HepG2 (cell line): ENCODE results near the gene ZNF493. TPM values are rescaled to one million over a fixed set of nuclear protein-coding genes. Genes with fewer than 3 reads are reported as not detected.

ENCODE experiments used
- ATAC-seq: fragments of 200-7000 bp; cut with Tn5 transposase; 3 replicates; pipeline ENCODE4 v1.9.1; 2020; ENCODE audit warnings: mild to moderate bottlenecking, moderate library complexity
- BruUV-seq: library from RNA; stranded (reverse); fragments of 400-500 nt; replicated peaks from 2 replicates; lab custom pipeline; 2021; lab: Mats Ljungman, UMichigan
- CTCF ChIA-PET: fragments of 300-600 bp; formaldehyde crosslinking; extraction: SDS; loops from one replicate; lab custom pipeline; 2021; ENCODE audit warnings: low total read pairs, inconsistent platforms, low intra/inter-chr PET ratio; lab: Yijun Ruan, JAX
- POLR2A ChIA-PET: fragments of 350-600 bp; sonication (Branson Sonifier 250); formaldehyde crosslinking; loops from one replicate; lab custom pipeline; 2020; ENCODE audit warnings: antibody characterized with exemption, inconsistent platforms; lab: Yijun Ruan, JAX
- DNase-seq: peaks from one replicate; pipeline ENCODE4 v3.0.0-alpha.2; 2015; ENCODE audit warnings: low spot score
- FAIRE-seq: peaks from 3 replicates; lab custom pipeline; 2011; peaks lifted over from hg19 to GRCh38; lab: Jason Lieb, UNC
- H2AFZ ChIP-seq: one replicate; pipeline ENCODE4 v1.6.1; 2011; ENCODE audit warnings: low read length, inconsistent platforms
- H3K27ac ChIP-seq: fragments of 300-600 bp; 3 replicates; pipeline ENCODE4 v1.8.0; 2011; ENCODE audit warnings: mixed run types, mild to moderate bottlenecking, mixed read lengths, low read length, inconsistent platforms; ENCODE audit not compliant: insufficient read depth; ENCODE audit errors: extremely low read length
- H3K27me3 ChIP-seq, 2 experiments: fragments of 200-600 bp in 1 of 2; 2 replicates in 1 of 2; 3 replicates in 1 of 2; pipeline versions ENCODE4 v1.6.0 to v1.8.0; 2011; ENCODE audit warnings: low read length in 2 of 2, mild to moderate bottlenecking in 2 of 2, moderate library complexity in 2 of 2, inconsistent platforms in 1 of 2; ENCODE audit not compliant: insufficient read depth in 2 of 2, control insufficient read depth in 1 of 2
- H3K36me3 ChIP-seq, 2 experiments: fragments of 200-600 bp in 1 of 2; replicated peaks in 1 of 2; 2 replicates in 1 of 2; 3 replicates in 1 of 2; pipeline versions ENCODE4 v1.5.1 to v1.8.0; 2011; ENCODE audit warnings: low read length in 2 of 2, inconsistent platforms in 1 of 2; ENCODE audit not compliant: insufficient read depth in 2 of 2, control insufficient read depth in 1 of 2
- H3K4me1 ChIP-seq: 2 replicates; pipeline ENCODE4 v1.5.1; 2012; ENCODE audit warnings: low read length, inconsistent platforms; ENCODE audit not compliant: insufficient read depth
- H3K4me2 ChIP-seq: 2 replicates; pipeline ENCODE4 v1.6.0; 2011; ENCODE audit warnings: low read depth, low read length, inconsistent platforms
- H3K4me3 ChIP-seq, 3 experiments: fragments of 200-600 bp in 1 of 3; sonication (generic), shearing (Covaris generic) in 1 of 3; replicated peaks in 1 of 3; 2 replicates each; pipeline ENCODE4 v1.5.1; 2011 to 2016; ENCODE audit warnings: low read length in 3 of 3, inconsistent platforms in 2 of 3, low read depth in 2 of 3, mild to moderate bottlenecking in 2 of 3, control low read depth in 1 of 3, mixed read lengths in 1 of 3; ENCODE audit not compliant: insufficient read depth in 1 of 3
- H3K79me2 ChIP-seq: one replicate; pipeline ENCODE4 v1.6.1; 2011; ENCODE audit warnings: low read length, inconsistent platforms; ENCODE audit not compliant: insufficient read depth
- H3K9ac ChIP-seq: 2 replicates; pipeline ENCODE4 v1.6.0; 2011; ENCODE audit warnings: mild to moderate bottlenecking, low read depth, low read length, inconsistent platforms; ENCODE audit not compliant: insufficient read depth
- H3K9me3 ChIP-seq: 2 replicates; pipeline ENCODE4 v1.5.1; 2012; ENCODE audit warnings: mild to moderate bottlenecking, low read length
- H4K20me1 ChIP-seq: 2 replicates; pipeline ENCODE4 v1.6.0; 2011; ENCODE audit warnings: inconsistent platforms, mild to moderate bottlenecking, low read length, moderate library complexity; ENCODE audit not compliant: insufficient read depth
- CCAR2 ChIP-seq: fragments of 200-400 bp; formaldehyde crosslinking; optimal IDR thresholded peaks from 2 replicates; pipeline ENCODE3; 2018; ENCODE audit warnings: low read depth, mild to moderate bottlenecking, low read length, moderate library complexity
- CEBPG ChIP-seq: IDR thresholded peaks from 2 replicates; pipeline ENCODE4 v1.6.1; 2016
- GLI4 ChIP-seq: sonication (generic); formaldehyde crosslinking; IDR thresholded peaks from 2 replicates; pipeline ENCODE4 v1.5.1; 2020; ENCODE audit warnings: missing genetic modification reagents, mild to moderate bottlenecking, moderate library complexity, borderline replicate concordance
- HOXA9 ChIP-seq: sonication (generic); formaldehyde crosslinking; IDR thresholded peaks from 2 replicates; pipeline ENCODE4 v1.8.1; 2022; ENCODE audit warnings: missing genetic modification reagents, mild to moderate bottlenecking, moderate library complexity, borderline replicate concordance
- KLF15 ChIP-seq: sonication (generic); formaldehyde crosslinking; IDR thresholded peaks from 2 replicates; pipeline ENCODE4 v1.8.1; 2023; ENCODE audit warnings: borderline replicate concordance, mild to moderate bottlenecking, inconsistent platforms, missing genetic modification reagents, mixed read lengths
- MEIS1 ChIP-seq: sonication (generic); formaldehyde crosslinking; IDR thresholded peaks from 2 replicates; pipeline ENCODE4 v1.9.0; 2021; ENCODE audit warnings: mild to moderate bottlenecking, missing genetic modification reagents, moderate library complexity, borderline replicate concordance
- NCOR1 ChIP-seq: fragments of 200-600 bp; sonication (generic); IDR thresholded peaks from 2 replicates; pipeline ENCODE4 v1.7.0; 2017; ENCODE audit warnings: antibody characterized with exemption, low read length, borderline replicate concordance
- NFKB2 ChIP-seq: sonication (generic); formaldehyde crosslinking; IDR thresholded peaks from 2 replicates; pipeline ENCODE4 v1.4.0; 2020; ENCODE audit warnings: missing genetic modification reagents, borderline replicate concordance
- PHB2 ChIP-seq: fragments of 450-650 bp; IDR thresholded peaks from 2 replicates; pipeline ENCODE4 v1.6.1; 2018; ENCODE audit not compliant: partially characterized antibody
- PRPF4 ChIP-seq: fragments of 200-400 bp; formaldehyde crosslinking; IDR thresholded peaks from 2 replicates; pipeline ENCODE4 v1.6.1; 2016; ENCODE audit warnings: low read length, low read depth; ENCODE audit not compliant: poor library complexity, severe bottlenecking
- SATB2 ChIP-seq: sonication (generic); formaldehyde crosslinking; IDR thresholded peaks from 2 replicates; pipeline ENCODE4 v1.5.0; 2020; ENCODE audit warnings: missing genetic modification reagents
- SP2 ChIP-seq: sonication (generic); formaldehyde crosslinking; IDR thresholded peaks from 2 replicates; pipeline ENCODE4 v1.5.1; 2020; ENCODE audit warnings: mild to moderate bottlenecking, missing genetic modification reagents
- ZNF143 ChIP-seq: sonication (generic); formaldehyde crosslinking; IDR thresholded peaks from 2 replicates; pipeline ENCODE4 v1.4.0; 2020; ENCODE audit warnings: missing genetic modification reagents
- ZNF543 ChIP-seq: sonication (generic); formaldehyde crosslinking; IDR thresholded peaks from 2 replicates; pipeline ENCODE4 v1.4.0; 2020; ENCODE audit warnings: mild to moderate bottlenecking, missing genetic modification reagents
- ZNF788 ChIP-seq: sonication (generic); formaldehyde crosslinking; IDR thresholded peaks from 2 replicates; pipeline ENCODE4 v1.5.0; 2020; ENCODE audit warnings: mild to moderate bottlenecking, missing genetic modification reagents, borderline replicate concordance
- WGBS: methylation state at CpG from one replicate; pipeline ENCODE4 v1.1.6; 2017; ENCODE audit warnings: low lambda C conversion rate; 5-methylcytosine and 5-hydroxymethylcytosine counted together
- in situ Hi-C: cut with HindIII; loops from 2 replicates; pipeline ENCODE4 v1.10.0; 2017; ENCODE audit warnings: low pct_unique_long_range_greater_than_20kb; ENCODE audit not compliant: extremely low pct_ligation_motif_present
- intact Hi-C: fragments of 100-400 bp; cut with micrococcal nuclease; formaldehyde crosslinking; loops from one replicate; pipeline ENCODE4 v1.10.0; 2022; ENCODE audit not compliant: unreplicated experiment
- polyA plus RNA-seq, 8 experiments: library from polyadenylated mRNA; depleted of rRNA in 3 of 8; stranded (reverse) in 7 of 8; unstranded in 1 of 8; fragments of >200 nt; fragmentation: Illumina TruSeq in 4 of 8; extraction: Trizol in 4 of 8; gene quantifications; 2 replicates each; pipeline versions ENCODE4 v1.2.1 to v1.2.3, GENCODE V29; 2011 to 2016; ENCODE audit warnings: low read depth in 4 of 8, missing spikeins in 1 of 8, mixed read lengths in 1 of 8; ENCODE audit not compliant: insufficient read depth in 1 of 8
- total RNA-seq, 5 experiments: library from RNA; depleted of rRNA; stranded (reverse); fragments of >200 nt; fragmentation: Illumina TruSeq; extraction: Trizol; gene quantifications; 2 replicates each; pipeline ENCODE4 v1.2.3, GENCODE V29; 2016; ENCODE audit warnings: low read depth in 1 of 5
- TF ChIP-seq, protein P1 (sequence below): sonication (generic); formaldehyde crosslinking; IDR thresholded peaks from 2 replicates; pipeline ENCODE4 v1.9.0; 2021; ENCODE audit warnings: missing genetic modification reagents, borderline replicate concordance
- TF ChIP-seq, protein P2 (sequence below): sonication (generic); formaldehyde crosslinking; IDR thresholded peaks from 2 replicates; pipeline ENCODE4 v1.4.0; 2020; ENCODE audit warnings: low read depth, mild to moderate bottlenecking, missing genetic modification reagents
- TF ChIP-seq, protein P3 (sequence below): sonication (generic); formaldehyde crosslinking; IDR thresholded peaks from 2 replicates; pipeline ENCODE4 v1.5.0; 2020; ENCODE audit warnings: mild to moderate bottlenecking, missing genetic modification reagents

The ZNF493 gene
- total and polyA plus RNA-seq, 2 of the 13 experiments (the other 11 are each of a cell fraction or from before 2014, with no cell fraction given): 6.8 to 9.0 TPM

DNA sequence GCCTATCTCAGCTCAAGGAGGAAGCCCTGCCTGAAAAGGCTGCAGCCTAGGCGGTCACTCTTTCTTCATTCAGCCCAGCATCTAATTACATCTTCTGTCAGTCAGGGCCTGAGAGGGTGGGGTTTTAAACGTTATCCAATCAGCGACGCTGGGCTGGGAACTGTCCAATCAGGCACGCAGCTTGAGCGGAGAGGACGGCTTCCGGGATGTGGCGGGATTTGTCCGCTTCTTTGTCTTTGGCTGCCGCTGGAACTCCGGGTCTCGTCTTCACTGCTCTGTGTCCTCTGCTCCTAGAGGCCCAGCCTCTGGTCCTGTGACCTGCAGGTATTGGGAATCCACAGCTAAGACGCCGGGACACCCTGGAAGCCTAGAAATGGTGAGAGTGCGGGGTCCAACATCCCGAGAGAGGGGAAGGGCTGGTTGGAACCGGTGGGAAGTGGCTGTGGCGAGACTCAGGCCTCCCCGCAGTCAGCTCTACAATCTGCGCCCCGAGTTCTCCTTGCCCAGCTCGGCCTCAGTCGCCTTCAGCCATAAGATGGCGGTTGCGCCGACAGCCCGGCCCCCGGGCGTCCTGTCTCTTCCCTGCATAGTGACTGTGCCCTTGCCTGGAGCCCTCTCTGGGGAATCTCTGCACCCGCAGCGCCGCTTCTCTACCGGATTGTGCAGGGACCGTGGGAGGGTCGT, 38.0 kb upstream of the ZNF493 start, which contains the start of gene ZNF738 (continued):
- TF ChIP-seq KLF15 (CRISPR knock-in tag) (no peak), ZNF788 (CRISPR knock-in tag) (no peak)
- TF ChIP-seq, all 625 proteins: peak for 30

DNA sequence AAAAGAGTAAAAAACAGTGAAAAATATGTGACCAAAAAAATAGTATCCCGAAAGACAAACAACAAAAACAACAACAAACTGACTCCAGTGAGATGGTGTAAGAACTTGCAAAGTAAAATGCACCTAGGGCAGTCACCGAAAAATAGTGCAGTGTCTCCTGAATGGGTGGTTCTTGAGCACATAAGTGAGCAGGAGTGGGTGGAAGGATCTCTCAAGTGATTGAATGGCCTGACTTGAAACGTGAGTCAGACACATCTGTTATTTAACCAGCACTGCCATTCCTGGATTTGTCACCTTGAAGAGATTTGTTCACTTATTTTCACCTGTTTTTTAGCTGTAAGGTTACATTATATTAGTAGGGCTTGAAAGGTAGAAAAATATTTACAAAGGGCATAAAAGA, 34.6 kb upstream of the ZNF493 start:
- Histone ChIP-seq H3K4me3 (no peak overlapping the region), H3K27ac (no peak overlapping the region), H2AFZ (no peak overlapping the region), H3K4me2 (no peak overlapping the region), H3K9ac (no peak overlapping the region), H3K36me3 (0 out of 5 replicates have a peak, but pooled peaks cover 0 to 5% of the 10 kb centered on the region in 2 experiments), H3K27me3 (no peaks in the 10 kb centered on the region; a peak in 1 of 5 replicates), H3K4me1 (no peaks in the 10 kb centered on the region), H3K79me2 (peaks cover 2% of the 10 kb centered on the region), H4K20me1 (no peaks in the 10 kb centered on the region), H3K9me3 (0 out of 2 replicates have a peak, but pooled peaks cover 3% of the 10 kb centered on the region)
- CTCF ChIA-PET: no interaction called here
- POLR2A ChIA-PET: no interaction called here
- whole genome bisulfite sequencing: 59% methylated on average over 3 of the region's 3 CpGs
- TF ChIP-seq, protein P1, sequence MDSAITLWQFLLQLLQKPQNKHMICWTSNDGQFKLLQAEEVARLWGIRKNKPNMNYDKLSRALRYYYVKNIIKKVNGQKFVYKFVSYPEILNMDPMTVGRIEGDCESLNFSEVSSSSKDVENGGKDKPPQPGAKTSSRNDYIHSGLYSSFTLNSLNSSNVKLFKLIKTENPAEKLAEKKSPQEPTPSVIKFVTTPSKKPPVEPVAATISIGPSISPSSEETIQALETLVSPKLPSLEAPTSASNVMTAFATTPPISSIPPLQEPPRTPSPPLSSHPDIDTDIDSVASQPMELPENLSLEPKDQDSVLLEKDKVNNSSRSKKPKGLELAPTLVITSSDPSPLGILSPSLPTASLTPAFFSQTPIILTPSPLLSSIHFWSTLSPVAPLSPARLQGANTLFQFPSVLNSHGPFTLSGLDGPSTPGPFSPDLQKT (CRISPR knock-in tag): no peak
- TF ChIP-seq NCOR1: no peak
- TF ChIP-seq ZNF143 (CRISPR knock-in tag): no peak
- no peak for TF ChIP-seq GLI4 (CRISPR knock-in tag)
- TF ChIP-seq SP2 (CRISPR knock-in tag): no peak
- TF ChIP-seq, protein P2, sequence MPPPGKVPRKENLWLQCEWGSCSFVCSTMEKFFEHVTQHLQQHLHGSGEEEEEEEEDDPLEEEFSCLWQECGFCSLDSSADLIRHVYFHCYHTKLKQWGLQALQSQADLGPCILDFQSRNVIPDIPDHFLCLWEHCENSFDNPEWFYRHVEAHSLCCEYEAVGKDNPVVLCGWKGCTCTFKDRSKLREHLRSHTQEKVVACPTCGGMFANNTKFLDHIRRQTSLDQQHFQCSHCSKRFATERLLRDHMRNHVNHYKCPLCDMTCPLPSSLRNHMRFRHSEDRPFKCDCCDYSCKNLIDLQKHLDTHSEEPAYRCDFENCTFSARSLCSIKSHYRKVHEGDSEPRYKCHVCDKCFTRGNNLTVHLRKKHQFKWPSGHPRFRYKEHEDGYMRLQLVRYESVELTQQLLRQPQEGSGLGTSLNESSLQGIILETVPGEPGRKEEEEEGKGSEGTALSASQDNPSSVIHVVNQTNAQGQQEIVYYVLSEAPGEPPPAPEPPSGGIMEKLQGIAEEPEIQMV (CRISPR knock-in tag): no peak
- TF ChIP-seq, protein P3, sequence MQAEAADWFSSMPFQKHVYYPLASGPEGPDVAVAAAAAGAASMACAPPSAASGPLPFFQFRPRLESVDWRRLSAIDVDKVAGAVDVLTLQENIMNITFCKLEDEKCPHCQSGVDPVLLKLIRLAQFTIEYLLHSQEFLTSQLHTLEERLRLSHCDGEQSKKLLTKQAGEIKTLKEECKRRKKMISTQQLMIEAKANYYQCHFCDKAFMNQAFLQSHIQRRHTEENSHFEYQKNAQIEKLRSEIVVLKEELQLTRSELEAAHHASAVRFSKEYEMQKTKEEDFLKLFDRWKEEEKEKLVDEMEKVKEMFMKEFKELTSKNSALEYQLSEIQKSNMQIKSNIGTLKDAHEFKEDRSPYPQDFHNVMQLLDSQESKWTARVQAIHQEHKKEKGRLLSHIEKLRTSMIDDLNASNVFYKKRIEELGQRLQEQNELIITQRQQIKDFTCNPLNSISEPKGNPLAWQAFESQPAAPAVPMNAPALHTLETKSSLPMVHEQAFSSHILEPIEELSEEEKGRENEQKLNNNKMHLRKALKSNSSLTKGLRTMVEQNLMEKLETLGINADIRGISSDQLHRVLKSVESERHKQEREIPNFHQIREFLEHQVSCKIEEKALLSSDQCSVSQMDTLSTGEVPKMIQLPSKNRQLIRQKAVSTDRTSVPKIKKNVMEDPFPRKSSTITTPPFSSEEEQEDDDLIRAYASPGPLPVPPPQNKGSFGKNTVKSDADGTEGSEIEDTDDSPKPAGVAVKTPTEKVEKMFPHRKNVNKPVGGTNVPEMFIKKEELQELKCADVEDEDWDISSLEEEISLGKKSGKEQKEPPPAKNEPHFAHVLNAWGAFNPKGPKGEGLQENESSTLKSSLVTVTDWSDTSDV (CRISPR knock-in tag): no peak
- no peak for TF ChIP-seq MEIS1 (CRISPR knock-in tag)
- no peak for TF ChIP-seq ZNF543 (CRISPR knock-in tag)
- no peak for TF ChIP-seq PHB2
- no peak for TF ChIP-seq SATB2 (CRISPR knock-in tag)
- no peak for TF ChIP-seq HOXA9 (CRISPR knock-in tag)
- no peak for TF ChIP-seq PRPF4
- no peak for TF ChIP-seq NFKB2 (CRISPR knock-in tag)
- TF ChIP-seq CCAR2: no peak
- TF ChIP-seq CEBPG: no peak
- ATAC-seq (no peak), FAIRE-seq (no peak), DNase-seq (no peak)
- TSS peak; percentile 34 for BruUV-seq
- in situ Hi-C loops: no loop called here
- intact Hi-C loops: no loop called here
